DND-41 (cell line): ENCODE data around the gene MAFG.

Experiments used
- CTCF ChIP-seq: IDR thresholded peaks from 2 replicates; pipeline ENCODE4 v1.5.1; 2012; ENCODE audit warnings: borderline replicate concordance, low read length, moderate library complexity, mild to moderate bottlenecking; ENCODE audit not compliant: poor library complexity, severe bottlenecking; ENCODE audit errors: extremely low read depth
- EZH2 ChIP-seq: IDR thresholded peaks from 3 replicates; pipeline ENCODE4 v1.6.1; 2012; ENCODE audit warnings: borderline replicate concordance, low read depth, mild to moderate bottlenecking, moderate library complexity, low read length, inconsistent platforms; ENCODE audit not compliant: severe bottlenecking

GRCh38 chr17:81960130-81960958 lies 32.8 kb upstream of the MAFG start:
- TF ChIP-seq CTCF (no peak), EZH2 (no peak)
